Liver (tissue), 3 donors: ENCODE data around the gene CEACAM18.

Source experiments
- EGR1 ChIP-seq, 2 donors: IDR thresholded peaks; 2 replicates each; pipeline ENCODE4 v1.6.1; 2016 to 2018; ENCODE audit warnings: antibody characterized with exemption in 2 of 2, low read depth in 2 of 2
- FOXA1 ChIP-seq: IDR thresholded peaks from 2 replicates; pipeline ENCODE4 v1.6.1; 2016; ENCODE audit warnings: antibody characterized with exemption
- GABPA ChIP-seq, 2 donors: IDR thresholded peaks in 1 of 2; conservative IDR thresholded peaks in 1 of 2; 2 replicates each; pipeline ENCODE4 v1.6.1; 2016; ENCODE audit warnings: antibody characterized with exemption in 2 of 2, mild to moderate bottlenecking in 1 of 2, moderate library complexity in 1 of 2
- HNF4A ChIP-seq, 2 donors: conservative IDR thresholded peaks; 2 replicates each; pipeline ENCODE4 v1.6.1; 2016; ENCODE audit warnings: antibody characterized with exemption in 2 of 2, mild to moderate bottlenecking in 2 of 2
- JUND ChIP-seq, 2 donors: IDR thresholded peaks; 2 replicates each; pipeline ENCODE4 v1.6.1; 2016; ENCODE audit warnings: antibody characterized with exemption in 2 of 2
- RAD21 ChIP-seq, 2 donors: IDR thresholded peaks; 2 replicates each; pipeline ENCODE4 v1.6.1; 2016; ENCODE audit warnings: antibody characterized with exemption in 2 of 2, mild to moderate bottlenecking in 2 of 2
- SP1 ChIP-seq: IDR thresholded peaks from 2 replicates; pipeline ENCODE4 v1.6.1; 2018; ENCODE audit warnings: antibody characterized with exemption, mild to moderate bottlenecking
- TAF1 ChIP-seq: conservative IDR thresholded peaks from 2 replicates; pipeline ENCODE4 v1.6.1; 2016; ENCODE audit warnings: antibody characterized with exemption, mild to moderate bottlenecking
- YY1 ChIP-seq: IDR thresholded peaks from 2 replicates; pipeline ENCODE4 v1.6.1; 2016; ENCODE audit warnings: antibody characterized with exemption, mild to moderate bottlenecking
- TF ChIP-seq, protein P1 (sequence below): fragments of 150-350 bp; IDR thresholded peaks from 2 replicates; pipeline ENCODE4 v1.5.1; 2017; ENCODE audit warnings: improper control_type of control experiment, low read depth, low read length; ENCODE audit not compliant: missing input control
- TF ChIP-seq, protein P2 (sequence below): IDR thresholded peaks from 2 replicates; pipeline ENCODE4 v1.6.1; 2016; ENCODE audit warnings: antibody characterized with exemption, mild to moderate bottlenecking
- TF ChIP-seq, protein P3 (sequence below): IDR thresholded peaks from 2 replicates; pipeline ENCODE4 v1.6.1; 2016; ENCODE audit warnings: antibody characterized with exemption
- TF ChIP-seq, protein P4 (sequence below): IDR thresholded peaks from 2 replicates; pipeline ENCODE4 v1.6.1; 2016; ENCODE audit warnings: antibody characterized with exemption
- donor health status: healthy.
- donor health status: healthy.

DNA sequence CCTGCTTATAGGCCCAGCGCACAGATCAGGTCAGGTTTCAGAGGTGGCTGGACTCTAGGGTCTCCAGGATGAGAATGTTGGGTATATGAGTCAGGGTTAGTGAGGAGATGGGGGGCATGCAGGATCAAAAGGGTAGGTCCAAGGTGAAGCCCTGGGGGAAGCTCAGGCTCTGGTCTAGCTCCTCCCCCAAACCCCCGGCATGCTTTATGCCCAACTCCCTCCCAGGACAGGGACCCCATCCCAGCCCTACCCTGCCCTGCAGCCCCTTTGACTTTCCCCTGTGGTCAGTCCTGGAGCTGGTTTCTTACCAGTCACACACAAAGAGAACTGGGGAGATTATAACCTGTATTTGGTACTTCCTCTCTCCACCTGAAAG, 9.8 kb upstream of the CEACAM18 start:
- TF ChIP-seq SP1 (no peak), FOXA1 (no peak), EGR1 (IDR thresholded peaks at IDR 0.05; ENCODE audit: low read depth in 2 of 2) (no peak), YY1 (no peak), TAF1 (no peak), RAD21 (IDR thresholded peaks at IDR 0.05) (no peak), GABPA (IDR thresholded peaks at IDR 0.05 in 1 of 2, conservative IDR thresholded peaks at IDR 0.05 in 1 of 2) (no peak), JUND (IDR thresholded peaks at IDR 0.05) (no peak), HNF4A (conservative IDR thresholded peaks at IDR 0.05) (no peak)
- TF ChIP-seq, protein P1, sequence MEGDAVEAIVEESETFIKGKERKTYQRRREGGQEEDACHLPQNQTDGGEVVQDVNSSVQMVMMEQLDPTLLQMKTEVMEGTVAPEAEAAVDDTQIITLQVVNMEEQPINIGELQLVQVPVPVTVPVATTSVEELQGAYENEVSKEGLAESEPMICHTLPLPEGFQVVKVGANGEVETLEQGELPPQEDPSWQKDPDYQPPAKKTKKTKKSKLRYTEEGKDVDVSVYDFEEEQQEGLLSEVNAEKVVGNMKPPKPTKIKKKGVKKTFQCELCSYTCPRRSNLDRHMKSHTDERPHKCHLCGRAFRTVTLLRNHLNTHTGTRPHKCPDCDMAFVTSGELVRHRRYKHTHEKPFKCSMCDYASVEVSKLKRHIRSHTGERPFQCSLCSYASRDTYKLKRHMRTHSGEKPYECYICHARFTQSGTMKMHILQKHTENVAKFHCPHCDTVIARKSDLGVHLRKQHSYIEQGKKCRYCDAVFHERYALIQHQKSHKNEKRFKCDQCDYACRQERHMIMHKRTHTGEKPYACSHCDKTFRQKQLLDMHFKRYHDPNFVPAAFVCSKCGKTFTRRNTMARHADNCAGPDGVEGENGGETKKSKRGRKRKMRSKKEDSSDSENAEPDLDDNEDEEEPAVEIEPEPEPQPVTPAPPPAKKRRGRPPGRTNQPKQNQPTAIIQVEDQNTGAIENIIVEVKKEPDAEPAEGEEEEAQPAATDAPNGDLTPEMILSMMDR, result no peak
- TF ChIP-seq, protein P2, sequence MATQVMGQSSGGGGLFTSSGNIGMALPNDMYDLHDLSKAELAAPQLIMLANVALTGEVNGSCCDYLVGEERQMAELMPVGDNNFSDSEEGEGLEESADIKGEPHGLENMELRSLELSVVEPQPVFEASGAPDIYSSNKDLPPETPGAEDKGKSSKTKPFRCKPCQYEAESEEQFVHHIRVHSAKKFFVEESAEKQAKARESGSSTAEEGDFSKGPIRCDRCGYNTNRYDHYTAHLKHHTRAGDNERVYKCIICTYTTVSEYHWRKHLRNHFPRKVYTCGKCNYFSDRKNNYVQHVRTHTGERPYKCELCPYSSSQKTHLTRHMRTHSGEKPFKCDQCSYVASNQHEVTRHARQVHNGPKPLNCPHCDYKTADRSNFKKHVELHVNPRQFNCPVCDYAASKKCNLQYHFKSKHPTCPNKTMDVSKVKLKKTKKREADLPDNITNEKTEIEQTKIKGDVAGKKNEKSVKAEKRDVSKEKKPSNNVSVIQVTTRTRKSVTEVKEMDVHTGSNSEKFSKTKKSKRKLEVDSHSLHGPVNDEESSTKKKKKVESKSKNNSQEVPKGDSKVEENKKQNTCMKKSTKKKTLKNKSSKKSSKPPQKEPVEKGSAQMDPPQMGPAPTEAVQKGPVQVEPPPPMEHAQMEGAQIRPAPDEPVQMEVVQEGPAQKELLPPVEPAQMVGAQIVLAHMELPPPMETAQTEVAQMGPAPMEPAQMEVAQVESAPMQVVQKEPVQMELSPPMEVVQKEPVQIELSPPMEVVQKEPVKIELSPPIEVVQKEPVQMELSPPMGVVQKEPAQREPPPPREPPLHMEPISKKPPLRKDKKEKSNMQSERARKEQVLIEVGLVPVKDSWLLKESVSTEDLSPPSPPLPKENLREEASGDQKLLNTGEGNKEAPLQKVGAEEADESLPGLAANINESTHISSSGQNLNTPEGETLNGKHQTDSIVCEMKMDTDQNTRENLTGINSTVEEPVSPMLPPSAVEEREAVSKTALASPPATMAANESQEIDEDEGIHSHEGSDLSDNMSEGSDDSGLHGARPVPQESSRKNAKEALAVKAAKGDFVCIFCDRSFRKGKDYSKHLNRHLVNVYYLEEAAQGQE, result no peak
- TF ChIP-seq, protein P3, sequence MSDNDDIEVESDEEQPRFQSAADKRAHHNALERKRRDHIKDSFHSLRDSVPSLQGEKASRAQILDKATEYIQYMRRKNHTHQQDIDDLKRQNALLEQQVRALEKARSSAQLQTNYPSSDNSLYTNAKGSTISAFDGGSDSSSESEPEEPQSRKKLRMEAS, result no peak
- TF ChIP-seq, protein P4, sequence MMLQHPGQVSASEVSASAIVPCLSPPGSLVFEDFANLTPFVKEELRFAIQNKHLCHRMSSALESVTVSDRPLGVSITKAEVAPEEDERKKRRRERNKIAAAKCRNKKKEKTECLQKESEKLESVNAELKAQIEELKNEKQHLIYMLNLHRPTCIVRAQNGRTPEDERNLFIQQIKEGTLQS, result no peak
